ENCODE measurements around the gene SIPA1L3. TPM values are rescaled to one million over a fixed set of nuclear protein-coding genes. Genes with fewer than 3 reads are reported as not detected.

The SIPA1L3 gene
- total and polyA plus RNA-seq, 9 of the 15 experiments (the other 6 are each of a cell fraction or from before 2014, with no cell fraction given), result 0.01 to 6.1 (median 2.5) TPM

DNA sequence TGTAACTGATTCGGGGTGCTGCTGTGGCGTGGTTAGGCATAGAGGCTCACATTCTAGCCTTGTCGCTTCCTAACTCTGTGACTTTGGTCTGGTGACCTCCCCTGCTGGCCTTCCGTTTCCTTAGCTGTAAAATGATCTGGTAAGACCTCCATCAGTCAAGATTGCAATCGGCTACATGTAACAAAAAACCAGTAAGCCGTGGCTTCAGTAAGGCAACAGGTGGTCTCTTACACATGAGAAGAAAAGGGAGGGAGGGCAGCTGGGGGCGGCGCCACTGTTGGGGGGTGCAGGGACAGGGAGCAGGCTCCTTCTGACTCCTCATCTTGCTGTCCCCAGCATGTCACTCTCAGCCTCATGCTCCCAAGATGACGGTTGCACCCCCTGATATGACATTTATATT is 148.0 kb downstream of the SIPA1L3 start:
- H3K79me2 ChIP-seq (ENCODE audit: control insufficient read depth, insufficient read depth, low read length), result no peaks in the 10 kb centered on the region
- peaks cover 0 to 10% of the 10 kb centered on the region in 2 experiments; a peak in 2 of 5 replicates for H3K27me3 ChIP-seq (ENCODE audit: control insufficient read depth in 2 of 2, insufficient read depth in 2 of 2, low read length in 2 of 2)
- in situ Hi-C loops (cut with MboI), result no loop called here
- no peak overlapping the region for H2AFZ ChIP-seq (ENCODE audit: low read depth, low read length)
- H3K36me3 ChIP-seq (ENCODE audit: control insufficient read depth, insufficient read depth, low read length), result no peaks in the 10 kb centered on the region
- no peak for DNase-seq (ENCODE audit: extremely low read depth in 1 of 4, low spot score in 3 of 4)
- no peak overlapping the region for H3K27ac ChIP-seq (ENCODE audit: extremely low read depth, low read depth, low read length)
- BruUV-seq (replicated peaks), result no TSS peak
- peaks cover 6% of the 10 kb centered on the region; the same call in 1 of the 2 replicates for H4K20me1 ChIP-seq (replicated peaks; ENCODE audit: control insufficient read depth, insufficient read depth, low read length)
- no peak overlapping the region for H3K9ac ChIP-seq (ENCODE audit: insufficient read depth in 1 of 2, low read depth in 2 of 2, low read length in 2 of 2)
- no peaks in the 10 kb centered on the region for H3K9me1 ChIP-seq (ENCODE audit: control insufficient read depth, insufficient read depth, low read length)
- WGBS (ENCODE audit: insufficient coverage, low coverage, missing lambda C conversion rate), result 7% methylated on average over 6 of the region's 9 CpGs
- H3K4me3 ChIP-seq, result no peak overlapping the region
- TF ChIP-seq, protein P1, sequence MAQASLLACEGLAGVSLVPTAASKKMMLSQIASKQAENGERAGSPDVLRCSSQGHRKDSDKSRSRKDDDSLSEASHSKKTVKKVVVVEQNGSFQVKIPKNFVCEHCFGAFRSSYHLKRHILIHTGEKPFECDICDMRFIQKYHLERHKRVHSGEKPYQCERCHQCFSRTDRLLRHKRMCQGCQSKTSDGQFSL (CRISPR knock-in tag; IDR thresholded peaks at IDR 0.05), result no peak
- TF ChIP-seq, protein P1 (tag; IDR thresholded peaks at IDR 0.05), result no peak
- TF ChIP-seq, protein P2, sequence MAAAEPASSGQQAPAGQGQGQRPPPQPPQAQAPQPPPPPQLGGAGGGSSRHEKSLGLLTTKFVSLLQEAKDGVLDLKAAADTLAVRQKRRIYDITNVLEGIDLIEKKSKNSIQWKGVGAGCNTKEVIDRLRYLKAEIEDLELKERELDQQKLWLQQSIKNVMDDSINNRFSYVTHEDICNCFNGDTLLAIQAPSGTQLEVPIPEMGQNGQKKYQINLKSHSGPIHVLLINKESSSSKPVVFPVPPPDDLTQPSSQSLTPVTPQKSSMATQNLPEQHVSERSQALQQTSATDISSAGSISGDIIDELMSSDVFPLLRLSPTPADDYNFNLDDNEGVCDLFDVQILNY (CRISPR knock-in tag; IDR thresholded peaks at IDR 0.05), result no peak
- TF ChIP-seq LEF1 (IDR thresholded peaks at IDR 0.05), result no peak
- no peak for TF ChIP-seq CREBBP (IDR thresholded peaks at IDR 0.05; ENCODE audit: low read depth, low read length)
- TF ChIP-seq ASH1L (IDR thresholded peaks at IDR 0.05; ENCODE audit: borderline replicate concordance, low read depth, partially characterized antibody), result no peak
- no peak for TF ChIP-seq FUS (optimal IDR thresholded peaks at IDR 0.05; ENCODE audit: low read depth, low read length)
- TF ChIP-seq TAF9B (IDR thresholded peaks at IDR 0.05; ENCODE audit: partially characterized antibody), result no peak
- TF ChIP-seq ZC3H11A (IDR thresholded peaks at IDR 0.05; ENCODE audit: low read depth, low read length), result no peak
- no peak for ATAC-seq
- peaks cover 0 to 3% of the 10 kb centered on the region in 2 experiments; a peak in 2 of 5 replicates for H3K4me1 ChIP-seq (replicated peaks in 1 of 2; ENCODE audit: control insufficient read depth in 2 of 2, insufficient read depth in 2 of 2, low read length in 2 of 2)
- ChIA-PET POLR2A (interaction anchor here (0.5 to 0.7 kb wide), 3 partner anchors 22 to 170 kb away, joined by 3 read pairs; no protein-coding TSS in a partner anchor), CTCF (ENCODE audit: low intra/inter-chr PET ratio) (no interaction called here)
- FAIRE-seq, result no peak
- H3K4me2 ChIP-seq (ENCODE audit: insufficient read depth, low read length), result no peak overlapping the region
- intact Hi-C loops (cut with micrococcal nuclease), result no loop called here
- no peaks in the 10 kb centered on the region for H3K9me3 ChIP-seq (replicated peaks; ENCODE audit: control insufficient read depth, insufficient read depth, low read depth, low read length)

Measured in K562 (cell line).